ENCODE measurements around the gene CD5L.

The CD5L gene

DNA sequence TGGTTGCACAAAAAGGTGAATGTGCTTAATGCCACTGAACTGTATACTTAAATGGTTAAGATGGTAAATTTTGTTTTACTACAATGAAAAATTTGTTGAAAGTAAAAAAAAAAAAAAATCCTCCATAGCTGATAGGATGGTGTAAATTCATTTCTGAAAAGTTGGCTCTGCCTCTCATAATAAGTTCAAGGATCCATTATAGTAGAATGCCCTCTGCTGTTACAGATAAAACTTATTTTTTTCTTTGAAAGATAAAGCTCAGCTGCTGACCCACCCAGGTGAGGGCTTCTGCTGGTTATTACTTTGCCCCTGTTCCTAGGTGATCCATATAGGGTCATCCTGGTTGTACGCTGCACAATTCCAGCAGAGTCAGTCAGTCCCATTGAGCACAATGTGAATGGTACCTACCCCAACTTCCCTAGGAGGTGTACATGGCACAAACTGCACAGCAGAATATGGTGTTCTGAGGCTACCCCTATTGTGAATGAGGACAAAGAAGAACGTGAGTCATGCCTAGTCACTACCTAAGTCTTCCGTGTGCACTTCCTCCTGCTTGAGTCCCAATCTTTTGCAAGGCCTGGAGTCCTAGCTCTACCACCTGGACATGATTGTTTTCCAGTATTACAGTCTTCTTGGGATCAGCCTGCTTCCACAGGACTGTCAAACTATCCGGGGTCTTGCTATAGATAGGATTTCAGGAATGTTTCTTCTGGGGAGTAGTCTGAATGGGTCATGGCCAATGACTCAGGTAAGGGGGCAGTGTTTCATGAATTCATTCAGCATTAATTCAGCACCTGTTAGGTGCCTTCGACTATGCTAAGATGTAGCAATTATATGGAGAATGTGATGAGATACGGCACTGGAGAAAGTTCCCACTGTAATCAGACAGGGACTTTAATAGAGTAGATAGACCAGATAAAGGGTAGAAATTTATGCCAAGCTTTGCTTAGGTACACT, 20.8 kb upstream of the CD5L start:
- TF ChIP-seq, protein P1, sequence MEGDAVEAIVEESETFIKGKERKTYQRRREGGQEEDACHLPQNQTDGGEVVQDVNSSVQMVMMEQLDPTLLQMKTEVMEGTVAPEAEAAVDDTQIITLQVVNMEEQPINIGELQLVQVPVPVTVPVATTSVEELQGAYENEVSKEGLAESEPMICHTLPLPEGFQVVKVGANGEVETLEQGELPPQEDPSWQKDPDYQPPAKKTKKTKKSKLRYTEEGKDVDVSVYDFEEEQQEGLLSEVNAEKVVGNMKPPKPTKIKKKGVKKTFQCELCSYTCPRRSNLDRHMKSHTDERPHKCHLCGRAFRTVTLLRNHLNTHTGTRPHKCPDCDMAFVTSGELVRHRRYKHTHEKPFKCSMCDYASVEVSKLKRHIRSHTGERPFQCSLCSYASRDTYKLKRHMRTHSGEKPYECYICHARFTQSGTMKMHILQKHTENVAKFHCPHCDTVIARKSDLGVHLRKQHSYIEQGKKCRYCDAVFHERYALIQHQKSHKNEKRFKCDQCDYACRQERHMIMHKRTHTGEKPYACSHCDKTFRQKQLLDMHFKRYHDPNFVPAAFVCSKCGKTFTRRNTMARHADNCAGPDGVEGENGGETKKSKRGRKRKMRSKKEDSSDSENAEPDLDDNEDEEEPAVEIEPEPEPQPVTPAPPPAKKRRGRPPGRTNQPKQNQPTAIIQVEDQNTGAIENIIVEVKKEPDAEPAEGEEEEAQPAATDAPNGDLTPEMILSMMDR (IDR thresholded peaks at IDR 0.05; ENCODE audit: low read depth, low read length): no peak
- H3K4me3 ChIP-seq (replicated peaks in 1 of 2; ENCODE audit: low read depth in 2 of 2, low read length in 2 of 2): no peak overlapping the region
- DNase-seq (ENCODE audit: low read depth in 2 of 2): peak in 1 of 2 donors; percentile 9

DNA sequence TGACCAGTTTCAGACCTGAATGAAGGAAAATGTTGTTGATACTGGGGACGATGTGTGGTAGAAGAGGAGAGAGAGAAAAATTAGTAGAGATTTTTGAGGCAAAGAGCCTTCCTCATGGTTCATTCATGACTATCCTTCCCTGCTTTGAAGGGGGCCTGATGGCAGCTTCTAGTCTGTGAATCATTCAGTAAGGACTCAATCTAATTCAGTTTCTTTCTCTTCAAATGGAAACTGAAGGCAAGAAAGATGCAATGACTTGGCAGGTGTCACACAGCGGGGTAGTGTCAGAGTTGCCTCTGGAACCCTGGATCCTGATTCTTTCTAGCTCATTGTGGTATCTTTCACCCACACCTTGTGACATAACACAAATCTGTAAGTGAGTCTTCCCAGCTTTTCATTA, 14.9 kb upstream of the CD5L start:
- H3K4me3 ChIP-seq (replicated peaks in 1 of 2; ENCODE audit: low read depth in 2 of 2, low read length in 2 of 2): no peak overlapping the region
- TF ChIP-seq, protein P1 (IDR thresholded peaks at IDR 0.05; ENCODE audit: low read depth, low read length): no peak

DNA sequence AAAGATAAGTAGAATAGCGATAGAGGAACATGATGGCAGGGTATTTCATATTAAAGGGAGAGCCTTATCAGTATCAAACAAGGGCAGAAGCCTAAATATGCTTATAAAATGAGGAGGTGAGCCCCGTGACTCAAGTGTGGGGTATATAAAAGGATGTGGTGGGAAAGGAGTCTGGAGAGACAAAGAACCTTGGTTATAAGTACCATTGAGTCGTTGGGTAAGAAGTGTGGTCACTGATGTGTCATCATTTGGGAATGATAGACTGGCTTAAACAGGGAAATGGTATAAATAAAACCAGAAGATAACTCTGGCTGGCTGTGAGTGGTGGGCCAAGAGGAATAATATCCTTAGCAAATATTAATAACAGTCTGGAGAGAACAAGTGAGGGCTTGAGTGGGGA, 10.9 kb upstream of the CD5L start:
- TF ChIP-seq, protein P1 (IDR thresholded peaks at IDR 0.05; ENCODE audit: low read depth, low read length): no peak
- DNase-seq (ENCODE audit: low read depth in 2 of 2): peak in 1 of 2 donors; percentile 9
- no peak overlapping the region for H3K4me3 ChIP-seq (replicated peaks in 1 of 2; ENCODE audit: low read depth in 2 of 2, low read length in 2 of 2)

More for the DNA sequence above, 14.9 kb upstream of the CD5L start:
- no peak for DNase-seq (ENCODE audit: low read depth in 2 of 2)

DNA sequence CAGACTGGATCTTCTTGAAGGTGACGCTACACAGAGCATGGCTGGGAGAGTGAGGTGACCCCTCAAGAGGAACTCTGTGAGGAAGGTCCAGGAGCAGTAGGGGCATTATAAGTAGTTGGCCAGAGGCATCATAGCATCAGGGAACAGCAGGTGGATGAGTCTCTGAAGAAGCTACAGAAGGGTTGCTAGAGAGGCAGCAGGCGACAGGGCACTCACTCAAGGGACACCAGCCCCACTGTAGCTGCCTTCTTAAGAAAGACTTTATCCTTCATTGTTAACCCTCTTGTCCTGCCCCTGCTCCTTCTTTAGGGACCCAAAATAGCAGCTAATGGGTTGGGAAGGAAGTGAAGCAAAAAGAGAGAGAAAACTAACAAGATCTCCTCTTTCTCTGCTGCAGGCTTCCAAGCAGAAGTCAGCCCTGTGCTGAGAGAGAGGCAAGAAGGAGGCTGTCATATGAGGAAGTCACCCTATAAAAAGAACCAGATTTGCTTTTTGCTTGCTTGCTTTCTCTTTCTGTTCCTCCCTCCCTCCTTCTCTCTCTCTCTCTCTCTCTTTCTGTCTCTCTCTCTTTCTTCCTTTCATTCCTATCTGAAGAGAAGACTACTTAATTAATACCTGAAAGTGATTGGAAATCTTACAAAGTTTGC, 7.7 kb upstream of the CD5L start:
- TF ChIP-seq, protein P1 (IDR thresholded peaks at IDR 0.05; ENCODE audit: low read depth, low read length): no peak
- no peak for DNase-seq (ENCODE audit: low read depth in 2 of 2)
- H3K4me3 ChIP-seq (replicated peaks in 1 of 2; ENCODE audit: low read depth in 2 of 2, low read length in 2 of 2): no peak overlapping the region

DNA sequence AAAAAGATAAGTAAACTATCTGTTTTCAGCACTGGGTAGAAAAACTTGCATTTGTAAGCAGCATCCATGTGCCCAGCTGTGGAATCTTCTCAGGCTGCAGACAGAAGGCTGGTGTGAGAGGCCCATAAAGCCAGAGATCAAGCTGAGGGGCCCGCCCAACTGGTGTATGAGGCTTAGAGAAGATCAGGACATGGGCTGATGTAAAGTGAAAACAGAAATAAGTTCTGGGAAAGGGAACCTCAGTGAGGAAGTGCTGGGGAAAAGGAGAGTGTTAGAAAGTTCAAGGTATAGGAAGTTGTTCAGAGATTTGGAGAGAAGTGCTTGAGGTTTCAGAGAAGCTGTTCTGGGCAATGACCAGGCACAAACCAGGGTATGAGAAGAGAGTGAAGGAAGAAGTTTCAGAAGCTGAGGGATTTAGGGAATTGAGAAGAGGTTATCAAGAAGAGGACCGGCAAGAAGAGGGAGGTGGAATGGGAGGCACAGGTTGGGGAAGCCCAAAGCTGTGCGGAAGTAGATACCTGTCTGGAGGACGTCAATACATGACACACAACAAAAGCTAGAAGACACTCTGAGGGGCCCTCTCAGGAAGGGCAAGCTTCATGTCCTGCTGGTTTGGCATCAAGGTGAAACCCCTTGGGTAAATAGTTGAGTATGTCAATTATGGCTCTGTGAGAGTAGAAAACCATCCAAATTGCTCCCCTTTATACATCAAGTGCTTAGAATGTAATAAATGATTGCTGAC, 2.7 kb upstream of the CD5L start:
- TF ChIP-seq, protein P1 (IDR thresholded peaks at IDR 0.05; ENCODE audit: low read depth, low read length): no peak
- H3K4me3 ChIP-seq (replicated peaks in 1 of 2; ENCODE audit: low read depth in 2 of 2, low read length in 2 of 2): no peak overlapping the region
- DNase-seq (ENCODE audit: low read depth in 2 of 2): no peak

DNA sequence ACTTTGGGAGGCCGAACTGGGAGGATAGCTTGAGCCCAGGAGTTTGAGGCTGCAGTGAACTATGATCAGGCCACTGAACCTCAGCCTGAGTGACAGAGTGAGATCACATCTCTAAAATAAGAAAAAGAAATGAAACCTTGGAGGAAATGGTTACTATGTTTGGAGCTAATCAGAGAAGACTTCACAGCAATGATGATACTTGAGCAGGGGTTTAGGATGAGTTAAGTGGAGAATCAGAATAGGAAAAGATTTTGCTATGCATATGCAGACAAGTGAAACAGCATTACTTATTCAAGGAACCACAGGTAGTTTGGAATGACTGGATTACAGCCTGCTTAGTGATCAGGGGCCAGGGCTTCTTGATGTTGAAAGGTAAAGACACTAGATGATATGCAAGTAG, 1.3 kb upstream of the CD5L start:
- no peak for DNase-seq (ENCODE audit: low read depth in 2 of 2)
- H3K4me3 ChIP-seq (replicated peaks in 1 of 2; ENCODE audit: low read depth in 2 of 2, low read length in 2 of 2): no peak overlapping the region
- TF ChIP-seq, protein P1 (IDR thresholded peaks at IDR 0.05; ENCODE audit: low read depth, low read length): no peak
